SK-N-SH (cell line): ENCODE measurements around the gene PSG3. TPM values are rescaled to one million over a fixed set of nuclear protein-coding genes. Genes with fewer than 3 reads are reported as not detected.
"Not testable (repeated sequence)": the region's sequence is repeated elsewhere in the genome, so short reads cannot be mapped to it uniquely, and the experiment has no call there.

Experiments
- CTCF ChIA-PET: fragments of 300-600, 350-600 bp; formaldehyde crosslinking; extraction: SDS; loops from one replicate; lab custom pipeline; 2021; lab: Yijun Ruan, JAX
- POLR2A ChIA-PET: fragments of 350-600 bp; sonication (Branson Sonifier 250); formaldehyde crosslinking; extraction: SDS; loops from one replicate; lab custom pipeline; 2020; ENCODE audit warnings: antibody characterized with exemption, inconsistent platforms; lab: Yijun Ruan, JAX
- DNase-seq: peaks from one replicate; pipeline ENCODE4 v3.0.0; 2012
- H2AFZ ChIP-seq: fragments of 200-600 bp; sonication (generic); 2 replicates; pipeline ENCODE4 v1.8.1; 2016; ENCODE audit warnings: antibody characterized with exemption, mild to moderate bottlenecking, low read depth
- H3F3A ChIP-seq: fragments of 200-600 bp; sonication (generic); replicated peaks from 2 replicates; pipeline ENCODE3; 2016; ENCODE audit warnings: antibody characterized with exemption, mild to moderate bottlenecking; ENCODE audit not compliant: insufficient read depth
- H3K27ac ChIP-seq, 2 experiments: fragments of 200-500 bp in 1 of 2; fragments of 200-600 bp in 1 of 2; sonication (Bioruptor generic) in 1 of 2; sonication (generic), shearing (Covaris generic) in 1 of 2; 2 replicates each; pipeline versions ENCODE4 v1.5.1 to v1.6.1; 2014 to 2016; ENCODE audit warnings: low read depth in 2 of 2, inconsistent platforms in 1 of 2, low read length in 1 of 2, mild to moderate bottlenecking in 1 of 2, mixed read lengths in 1 of 2
- H3K27me3 ChIP-seq: fragments of 200-600 bp; sonication (generic), shearing (Covaris generic); 2 replicates; pipeline ENCODE4 v1.6.1; 2016; ENCODE audit warnings: mixed run types; ENCODE audit not compliant: insufficient read depth
- H3K36me3 ChIP-seq, 2 experiments: fragments of 200-500 bp in 1 of 2; fragments of 200-600 bp in 1 of 2; sonication (Bioruptor generic) in 1 of 2; sonication (generic) in 1 of 2; replicated peaks in 1 of 2; 2 replicates each; pipeline versions ENCODE3 to v1.5.1; 2014 to 2016; ENCODE audit warnings: low read length in 1 of 2, mild to moderate bottlenecking in 1 of 2; ENCODE audit not compliant: insufficient read depth in 2 of 2, control insufficient read depth in 1 of 2
- H3K4me1 ChIP-seq, 2 experiments: fragments of 200-500 bp in 1 of 2; fragments of 200-600 bp in 1 of 2; sonication (Bioruptor generic) in 1 of 2; sonication (generic), shearing (Covaris generic) in 1 of 2; 2 replicates each; pipeline versions ENCODE4 v1.5.1 to v1.6.1; 2014 to 2016; ENCODE audit warnings: low read depth in 1 of 2, low read length in 1 of 2, mixed run types in 1 of 2; ENCODE audit not compliant: insufficient read depth in 2 of 2, control insufficient read depth in 1 of 2
- H3K4me2 ChIP-seq: fragments of 200-600 bp; sonication (generic), shearing (Covaris generic); 2 replicates; pipeline ENCODE4 v1.6.1; 2017; ENCODE audit warnings: mixed run types
- H3K4me3 ChIP-seq, 2 experiments: fragments of 200-500 bp in 1 of 2; fragments of 200-600 bp in 1 of 2; sonication (Bioruptor generic) in 1 of 2; sonication (generic), shearing (Covaris generic) in 1 of 2; 2 replicates each; pipeline versions ENCODE4 v1.5.1 to v1.8.1; 2014 to 2016; ENCODE audit warnings: low read depth in 2 of 2, inconsistent platforms in 1 of 2, low read length in 1 of 2, mild to moderate bottlenecking in 1 of 2, mixed read lengths in 1 of 2, moderate library complexity in 1 of 2
- H3K79me2 ChIP-seq: fragments of 200-600 bp; sonication (generic); 2 replicates; pipeline ENCODE4 v1.8.1; 2017; ENCODE audit warnings: mild to moderate bottlenecking; ENCODE audit not compliant: insufficient read depth
- H3K9ac ChIP-seq: fragments of 200-600 bp; sonication (generic); 2 replicates; pipeline ENCODE4 v1.6.1; 2017; ENCODE audit warnings: mixed run types
- H3K9me2 ChIP-seq: fragments of 200-600 bp; sonication (generic); 2 replicates; pipeline ENCODE4 v1.6.1; 2017; ENCODE audit warnings: mixed run types
- H3K9me3 ChIP-seq: fragments of 200-600 bp; sonication (generic); 2 replicates; pipeline ENCODE4 v1.6.1; 2017; ENCODE audit warnings: mixed run types, mild to moderate bottlenecking, moderate library complexity
- H4K20me1 ChIP-seq: fragments of 200-600 bp; sonication (generic); 2 replicates; pipeline ENCODE4 v1.6.1; 2017; ENCODE audit warnings: mild to moderate bottlenecking, mixed run types; ENCODE audit not compliant: insufficient read depth
- JUND ChIP-seq: IDR thresholded peaks from 2 replicates; pipeline ENCODE4 v1.4.0; 2012
- RAD21 ChIP-seq: IDR thresholded peaks from 2 replicates; pipeline ENCODE4 v1.6.1; 2012; ENCODE audit warnings: mild to moderate bottlenecking, low read length
- SMC3 ChIP-seq: IDR thresholded peaks from 2 replicates; pipeline ENCODE4 v1.6.1; 2012; ENCODE audit warnings: low read depth, low read length, improper control_type of control experiment
- TAF1 ChIP-seq: IDR thresholded peaks from 2 replicates; pipeline ENCODE4 v1.6.1; 2012; ENCODE audit warnings: low read depth, mild to moderate bottlenecking, low read length, moderate library complexity, borderline replicate concordance
- WGBS: methylation state at CpG from one replicate; pipeline ENCODE4 v1.1.6; 2017; ENCODE audit warnings: low lambda C conversion rate; 5-methylcytosine and 5-hydroxymethylcytosine counted together
- polyA plus RNA-seq, 3 experiments: library from polyadenylated mRNA; depleted of rRNA; stranded (reverse); fragments of >200 nt; gene quantifications; 2 replicates each; pipeline ENCODE4 v1.2.3, GENCODE V29; 2012
- TF ChIP-seq, protein P1 (sequence below): fragments of 200-600 bp; sonication (generic); IDR thresholded peaks from 2 replicates; pipeline ENCODE4 v1.6.1; 2017; ENCODE audit warnings: antibody characterized with exemption, mild to moderate bottlenecking, moderate library complexity

The PSG3 gene
- polyA plus RNA-seq, 1 of the 3 experiments (the other 2 are of a cell fraction) = 0.07 TPM

DNA sequence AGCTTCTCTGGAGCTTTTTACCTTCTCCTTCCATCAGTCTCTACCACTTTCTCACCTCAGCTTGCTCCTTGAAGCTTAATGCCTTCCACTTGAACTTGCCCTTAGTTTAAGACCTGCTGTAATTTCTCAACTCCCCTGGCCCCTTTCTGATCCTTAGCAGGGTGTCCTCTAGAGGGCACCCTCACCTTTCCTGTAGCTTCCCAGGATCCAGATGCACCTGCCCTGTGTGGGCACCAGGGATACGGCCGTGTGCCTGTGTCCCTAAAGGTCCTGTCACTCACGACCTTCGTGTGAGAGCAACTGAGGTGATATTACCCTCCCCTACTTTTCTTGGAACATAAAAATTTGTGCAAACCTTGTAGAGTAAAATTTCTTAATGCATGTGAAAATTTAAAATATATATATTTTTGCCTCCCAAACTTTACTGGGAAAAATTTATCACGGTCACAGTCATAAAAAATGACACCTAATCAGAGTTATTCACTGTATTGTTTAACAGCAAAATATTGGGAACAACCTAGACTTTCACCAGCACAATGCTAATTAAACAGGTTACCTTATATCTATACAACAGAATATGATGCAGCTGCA, 46.4 kb downstream of the PSG3 start:
- no peaks in the 10 kb centered on the region for H4K20me1 ChIP-seq
- no peaks in the 10 kb centered on the region for H3K4me1 ChIP-seq
- peaks cover 46% of the 10 kb centered on the region for H3K27me3 ChIP-seq
- no peaks in the 10 kb centered on the region for H3K79me2 ChIP-seq
- POLR2A ChIA-PET = no interaction called here
- CTCF ChIA-PET = interaction anchor here (0.8 to 1.7 kb wide), 4 partner anchors 9 to 66 kb away, joined by 3 to 7 read pairs (median 4); no protein-coding TSS in a partner anchor
- no peak overlapping the region for H3K27ac ChIP-seq
- WGBS = 6% methylated on average over 5 of the region's 5 CpGs
- H3K4me2 ChIP-seq = no peak overlapping the region
- no peaks in the 10 kb centered on the region for H3K9me3 ChIP-seq
- H2AFZ ChIP-seq = no peak overlapping the region
- TF ChIP-seq SMC3 = peak; percentile 40
- peak; percentile 57 for TF ChIP-seq RAD21
- TF ChIP-seq, protein P1, sequence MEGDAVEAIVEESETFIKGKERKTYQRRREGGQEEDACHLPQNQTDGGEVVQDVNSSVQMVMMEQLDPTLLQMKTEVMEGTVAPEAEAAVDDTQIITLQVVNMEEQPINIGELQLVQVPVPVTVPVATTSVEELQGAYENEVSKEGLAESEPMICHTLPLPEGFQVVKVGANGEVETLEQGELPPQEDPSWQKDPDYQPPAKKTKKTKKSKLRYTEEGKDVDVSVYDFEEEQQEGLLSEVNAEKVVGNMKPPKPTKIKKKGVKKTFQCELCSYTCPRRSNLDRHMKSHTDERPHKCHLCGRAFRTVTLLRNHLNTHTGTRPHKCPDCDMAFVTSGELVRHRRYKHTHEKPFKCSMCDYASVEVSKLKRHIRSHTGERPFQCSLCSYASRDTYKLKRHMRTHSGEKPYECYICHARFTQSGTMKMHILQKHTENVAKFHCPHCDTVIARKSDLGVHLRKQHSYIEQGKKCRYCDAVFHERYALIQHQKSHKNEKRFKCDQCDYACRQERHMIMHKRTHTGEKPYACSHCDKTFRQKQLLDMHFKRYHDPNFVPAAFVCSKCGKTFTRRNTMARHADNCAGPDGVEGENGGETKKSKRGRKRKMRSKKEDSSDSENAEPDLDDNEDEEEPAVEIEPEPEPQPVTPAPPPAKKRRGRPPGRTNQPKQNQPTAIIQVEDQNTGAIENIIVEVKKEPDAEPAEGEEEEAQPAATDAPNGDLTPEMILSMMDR = peak; percentile 71
- no peak for TF ChIP-seq TAF1
- DNase-seq = peak; percentile 52
- H3K9me2 ChIP-seq = no peaks in the 10 kb centered on the region
- H3F3A ChIP-seq = no peaks in the 10 kb centered on the region
- no peak overlapping the region for H3K9ac ChIP-seq
- no peaks in the 10 kb centered on the region for H3K36me3 ChIP-seq
- H3K4me3 ChIP-seq = no peak overlapping the region

DNA sequence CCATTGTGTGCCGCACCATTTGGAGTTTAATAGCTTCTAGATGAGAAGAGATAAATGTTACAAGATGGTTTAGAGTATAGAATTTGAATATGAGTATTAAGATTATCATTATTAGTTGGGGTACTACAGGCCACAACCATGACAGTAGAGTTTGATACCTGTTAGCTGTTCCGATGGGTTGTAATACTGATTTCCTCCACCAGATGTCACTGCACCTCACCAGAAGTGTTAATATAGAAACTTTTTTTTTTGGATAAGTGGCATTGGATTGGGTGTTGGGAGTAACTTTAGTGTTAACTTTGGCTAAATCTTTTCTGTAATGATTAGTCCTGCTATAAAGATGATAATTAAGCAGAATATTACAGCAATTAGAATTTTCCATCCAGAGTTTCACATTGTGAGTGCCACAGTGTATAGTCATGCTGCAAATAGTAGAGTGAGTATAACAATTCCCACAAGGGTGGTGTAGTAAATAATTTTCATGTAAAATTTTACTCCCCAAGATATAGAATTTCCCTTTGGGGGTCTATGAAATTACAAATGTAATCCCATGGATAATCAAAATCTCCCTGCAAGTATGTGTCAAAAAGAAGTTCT, 56.3 kb downstream of the PSG3 start:
- Histone ChIP-seq H3F3A (no peaks in the 10 kb centered on the region), H4K20me1 (no peaks in the 10 kb centered on the region), H3K4me1 (no peaks in the 10 kb centered on the region), H3K4me2 (no peak overlapping the region), H3K4me3 (no peak overlapping the region; a peak in 1 of 4 replicates), H3K9me3 (no peaks in the 10 kb centered on the region; the same call in 1 of the 2 replicates), H3K36me3 (no peaks in the 10 kb centered on the region), H3K27me3 (no peaks in the 10 kb centered on the region; the same call in 1 of the 2 replicates), H2AFZ (no peak overlapping the region), H3K27ac (no peak overlapping the region), H3K79me2 (no peaks in the 10 kb centered on the region), H3K9ac (no peak overlapping the region), H3K9me2 (no peaks in the 10 kb centered on the region)
- CTCF ChIA-PET = interaction anchor here (0.6 to 1.5 kb wide), 5 partner anchors 8 to 53 kb away, joined by 3 to 7 read pairs (median 5); no protein-coding TSS in a partner anchor
- DNase-seq = peak; percentile 9
- TF ChIP-seq SMC3 (0 out of 2 replicates have a peak, but pooled peaks have one; percentile 16), JUND (no peak), RAD21 (0 out of 2 replicates have a peak, but pooled peaks have one; percentile 10)
- TF ChIP-seq, protein P1 = peak; percentile 74
- POLR2A ChIA-PET = no interaction called here
- 36% methylated on average over 2 of the region's 2 CpGs for whole genome bisulfite sequencing

DNA sequence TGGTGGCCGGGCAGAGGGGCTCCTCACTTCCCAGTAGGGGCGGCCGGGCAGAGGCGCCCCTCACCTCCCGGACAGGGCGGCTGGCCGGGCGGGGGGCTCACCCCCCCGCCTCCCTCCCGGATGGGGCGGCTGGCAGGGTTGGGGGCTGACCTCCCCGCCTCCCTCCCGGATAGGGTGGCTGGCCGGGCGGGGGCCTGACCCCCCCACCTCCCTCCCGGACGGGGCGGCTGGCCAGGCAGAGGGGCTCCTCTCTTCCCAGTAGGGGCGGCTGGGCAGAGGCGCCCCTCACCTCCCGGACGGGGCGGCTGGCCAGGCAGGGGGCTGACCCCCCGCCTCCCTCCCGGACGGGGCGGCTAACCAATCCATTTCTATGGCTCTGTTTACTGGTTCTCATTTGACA, 64.0 kb downstream of the PSG3 start:
- H3K36me3 ChIP-seq, H3K27me3 ChIP-seq, H3K9me3 ChIP-seq, H3K9me2 ChIP-seq, H3K4me2 ChIP-seq, DNase-seq, POLR2A ChIA-PET, CTCF ChIA-PET, H3F3A ChIP-seq, H2AFZ ChIP-seq, H4K20me1 ChIP-seq, H3K9ac ChIP-seq, H3K4me1 ChIP-seq, H3K27ac ChIP-seq, H3K4me3 ChIP-seq, H3K79me2 ChIP-seq: not testable (repeated sequence)
- WGBS = no CpG with 5 or more reads among the region's 27 CpGs

DNA sequence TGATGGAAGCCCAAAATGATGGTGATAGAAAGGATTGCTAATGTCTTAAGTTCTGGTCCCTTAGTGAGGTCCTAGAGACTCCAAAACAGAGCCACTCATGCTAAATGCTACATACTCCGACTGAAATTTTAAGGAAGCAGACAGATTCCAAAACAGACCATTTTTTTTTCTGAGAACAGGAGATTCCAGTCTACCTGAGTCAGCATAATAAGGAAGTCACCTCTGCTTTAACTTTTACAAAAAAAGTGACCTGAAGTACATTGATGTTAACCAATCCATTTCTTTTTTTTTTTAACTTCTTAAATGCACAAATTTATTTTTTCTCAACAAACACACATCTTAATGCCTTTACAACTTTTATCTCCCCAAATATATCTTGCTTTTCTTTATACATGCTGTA, 65.7 kb downstream of the PSG3 start:
- not testable (repeated sequence) for H3K79me2 ChIP-seq

More for the DNA sequence above, 65.7 kb downstream of the PSG3 start:
- H3K4me3 ChIP-seq, DNase-seq, H3K4me2 ChIP-seq, H3K9me2 ChIP-seq, H3K27ac ChIP-seq, H3K36me3 ChIP-seq, H4K20me1 ChIP-seq, H3K9me3 ChIP-seq, H3K27me3 ChIP-seq, H3F3A ChIP-seq, POLR2A ChIA-PET, H2AFZ ChIP-seq, CTCF ChIA-PET, H3K9ac ChIP-seq, H3K4me1 ChIP-seq: not testable (repeated sequence)
- WGBS = 5% methylated on average over 1 of the region's 1 CpG
